Astrocyte (in vitro differentiated cells and primary cell): ENCODE measurements around the gene ZNHIT3. TPM values are rescaled to one million over a fixed set of nuclear protein-coding genes. Genes with fewer than 3 reads are reported as not detected.

Source experiments
- DNase-seq: peaks from one replicate; pipeline ENCODE4 v3.0.0-alpha.2; 2010; ENCODE audit warnings: low read depth
- FAIRE-seq: peaks from 2 replicates; lab custom pipeline; 2011; peaks lifted over from hg19 to GRCh38; lab: Jason Lieb, UNC
- H2AFZ ChIP-seq: 2 replicates; pipeline ENCODE4 v1.6.0; 2012; ENCODE audit warnings: low read depth, low read length, inconsistent platforms
- H3K27ac ChIP-seq: 2 replicates; pipeline ENCODE4 v1.5.1; 2011; ENCODE audit warnings: low read depth, low read length, inconsistent platforms
- H3K27me3 ChIP-seq: 2 replicates; pipeline ENCODE4 v1.6.0; 2011; ENCODE audit warnings: low read length, inconsistent platforms; ENCODE audit not compliant: insufficient read depth
- H3K36me3 ChIP-seq: 2 replicates; pipeline ENCODE4 v1.5.1; 2011; ENCODE audit warnings: low read length, inconsistent platforms; ENCODE audit not compliant: insufficient read depth
- H3K4me1 ChIP-seq: 2 replicates; pipeline ENCODE4 v1.5.1; 2011; ENCODE audit warnings: low read length, inconsistent platforms; ENCODE audit not compliant: insufficient read depth
- H3K4me2 ChIP-seq: 2 replicates; pipeline ENCODE4 v1.6.0; 2012; ENCODE audit warnings: low read length, inconsistent platforms
- H3K4me3 ChIP-seq: 2 replicates; pipeline ENCODE4 v1.5.1; 2011; ENCODE audit warnings: low read depth, mild to moderate bottlenecking, low read length, inconsistent platforms; ENCODE audit not compliant: insufficient read depth
- H3K79me2 ChIP-seq: 2 replicates; pipeline ENCODE4 v1.6.0; 2012; ENCODE audit warnings: mild to moderate bottlenecking, low read length, inconsistent platforms; ENCODE audit not compliant: insufficient read depth
- H3K9ac ChIP-seq: 2 replicates; pipeline ENCODE4 v1.6.0; 2012; ENCODE audit warnings: mild to moderate bottlenecking, low read length, inconsistent platforms
- H3K9me3 ChIP-seq: 2 replicates; pipeline ENCODE4 v1.5.1; 2012; ENCODE audit warnings: low read depth, mild to moderate bottlenecking, low read length, inconsistent platforms; ENCODE audit not compliant: insufficient read depth
- H4K20me1 ChIP-seq: 2 replicates; pipeline ENCODE4 v1.6.0; 2012; ENCODE audit warnings: low read length, inconsistent platforms; ENCODE audit not compliant: insufficient read depth
- H3K27ac Mint-ChIP-seq: one replicate; pipeline ENCODE4 v1.8.0; 2021; ENCODE audit warnings: mild to moderate bottlenecking, mixed read lengths; ENCODE audit not compliant: unreplicated experiment
- H3K27me3 Mint-ChIP-seq: one replicate; pipeline ENCODE4 v1.8.0; 2021; ENCODE audit warnings: low read depth, mixed read lengths; ENCODE audit not compliant: unreplicated experiment
- H3K36me3 Mint-ChIP-seq: one replicate; pipeline ENCODE4 v1.8.0; 2021; ENCODE audit warnings: low read depth, mixed read lengths; ENCODE audit not compliant: unreplicated experiment
- H3K4me1 Mint-ChIP-seq: one replicate; pipeline ENCODE4 v1.8.0; 2021; ENCODE audit warnings: low read depth, mixed read lengths; ENCODE audit not compliant: unreplicated experiment
- H3K4me3 Mint-ChIP-seq: one replicate; pipeline ENCODE4 v1.8.0; 2021; ENCODE audit warnings: mild to moderate bottlenecking, moderate library complexity, mixed read lengths; ENCODE audit not compliant: unreplicated experiment
- H3K9me3 Mint-ChIP-seq: one replicate; pipeline ENCODE4 v1.8.0; 2021; ENCODE audit warnings: mild to moderate bottlenecking, mixed read lengths; ENCODE audit not compliant: unreplicated experiment
- EZH2 ChIP-seq: IDR thresholded peaks from 2 replicates; pipeline ENCODE4 v1.6.1; 2012; ENCODE audit warnings: mild to moderate bottlenecking, low read length, inconsistent platforms; ENCODE audit not compliant: insufficient read depth
- total RNA-seq: library from RNA; stranded (reverse); gene quantifications from 2 replicates; pipeline ENCODE4 v1.2.1, GENCODE V29; 2021
- TF ChIP-seq, protein P1 (sequence below): IDR thresholded peaks from 2 replicates; pipeline ENCODE4 v1.5.1; 2011; ENCODE audit warnings: low read depth, mild to moderate bottlenecking, inconsistent platforms, low read length, moderate library complexity; ENCODE audit not compliant: insufficient read depth

ZNHIT3 gene
- total RNA-seq, 1 donor from 2014 or later = 29.4 TPM

DNA sequence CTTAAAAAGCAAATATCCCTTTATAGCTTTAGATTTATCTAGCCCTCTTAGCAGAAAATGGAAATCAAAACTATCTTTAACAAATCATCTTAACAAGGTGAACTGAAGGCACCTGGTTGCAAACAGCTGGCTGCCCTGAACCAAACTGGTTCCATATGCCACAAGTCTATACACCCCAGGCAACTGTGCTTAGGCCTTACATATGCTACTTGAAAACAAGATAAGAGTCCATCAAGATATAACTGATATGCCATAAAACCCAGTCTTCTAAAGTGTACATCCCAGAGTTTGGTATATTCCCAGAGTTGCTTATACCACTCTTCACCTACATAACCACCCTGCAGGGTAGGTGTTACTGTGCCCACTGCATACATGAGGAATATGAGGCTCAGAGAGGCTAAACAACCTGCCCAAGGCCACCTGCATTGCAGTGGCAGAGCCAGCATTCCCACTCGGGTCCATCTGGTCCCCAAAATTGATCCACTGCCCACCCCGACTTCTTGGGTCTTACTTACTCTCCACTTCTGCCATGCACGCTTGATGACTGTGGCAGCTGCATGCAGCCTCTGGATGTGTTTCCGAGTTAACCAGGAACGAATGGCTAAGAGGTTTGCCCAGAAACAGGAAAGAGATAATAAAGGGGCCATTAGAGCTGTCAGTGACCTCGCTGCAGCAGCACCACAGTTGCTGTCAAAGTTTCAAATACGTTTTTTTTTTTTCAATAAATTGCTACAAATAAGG is 12.2 kb downstream of the ZNHIT3 start:
- peaks cover 13% of the 10 kb centered on the region for H3K4me1 Mint-ChIP-seq
- no peaks in the 10 kb centered on the region for H3K79me2 ChIP-seq
- H3K4me1 ChIP-seq = no peaks in the 10 kb centered on the region
- H2AFZ ChIP-seq = no peak overlapping the region
- no peak overlapping the region for H3K27ac Mint-ChIP-seq
- no peak overlapping the region for H3K4me3 ChIP-seq
- H3K27me3 ChIP-seq = no peaks in the 10 kb centered on the region
- H3K4me2 ChIP-seq = no peak overlapping the region
- peaks cover 21% of the 10 kb centered on the region for H3K36me3 Mint-ChIP-seq
- H4K20me1 ChIP-seq = peaks cover 7% of the 10 kb centered on the region
- H3K27ac ChIP-seq = no peak overlapping the region
- no peaks in the 10 kb centered on the region for H3K9me3 ChIP-seq
- TF ChIP-seq, protein P1, sequence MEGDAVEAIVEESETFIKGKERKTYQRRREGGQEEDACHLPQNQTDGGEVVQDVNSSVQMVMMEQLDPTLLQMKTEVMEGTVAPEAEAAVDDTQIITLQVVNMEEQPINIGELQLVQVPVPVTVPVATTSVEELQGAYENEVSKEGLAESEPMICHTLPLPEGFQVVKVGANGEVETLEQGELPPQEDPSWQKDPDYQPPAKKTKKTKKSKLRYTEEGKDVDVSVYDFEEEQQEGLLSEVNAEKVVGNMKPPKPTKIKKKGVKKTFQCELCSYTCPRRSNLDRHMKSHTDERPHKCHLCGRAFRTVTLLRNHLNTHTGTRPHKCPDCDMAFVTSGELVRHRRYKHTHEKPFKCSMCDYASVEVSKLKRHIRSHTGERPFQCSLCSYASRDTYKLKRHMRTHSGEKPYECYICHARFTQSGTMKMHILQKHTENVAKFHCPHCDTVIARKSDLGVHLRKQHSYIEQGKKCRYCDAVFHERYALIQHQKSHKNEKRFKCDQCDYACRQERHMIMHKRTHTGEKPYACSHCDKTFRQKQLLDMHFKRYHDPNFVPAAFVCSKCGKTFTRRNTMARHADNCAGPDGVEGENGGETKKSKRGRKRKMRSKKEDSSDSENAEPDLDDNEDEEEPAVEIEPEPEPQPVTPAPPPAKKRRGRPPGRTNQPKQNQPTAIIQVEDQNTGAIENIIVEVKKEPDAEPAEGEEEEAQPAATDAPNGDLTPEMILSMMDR = no peak
- TF ChIP-seq EZH2 = no peak
- no peak for DNase-seq
- no peaks in the 10 kb centered on the region for H3K27me3 Mint-ChIP-seq
- no peak overlapping the region for H3K4me3 Mint-ChIP-seq
- H3K36me3 ChIP-seq = peaks cover 38% of the 10 kb centered on the region
- no peak overlapping the region for H3K9ac ChIP-seq
- no peaks in the 10 kb centered on the region for H3K9me3 Mint-ChIP-seq
- FAIRE-seq = no peak

DNA sequence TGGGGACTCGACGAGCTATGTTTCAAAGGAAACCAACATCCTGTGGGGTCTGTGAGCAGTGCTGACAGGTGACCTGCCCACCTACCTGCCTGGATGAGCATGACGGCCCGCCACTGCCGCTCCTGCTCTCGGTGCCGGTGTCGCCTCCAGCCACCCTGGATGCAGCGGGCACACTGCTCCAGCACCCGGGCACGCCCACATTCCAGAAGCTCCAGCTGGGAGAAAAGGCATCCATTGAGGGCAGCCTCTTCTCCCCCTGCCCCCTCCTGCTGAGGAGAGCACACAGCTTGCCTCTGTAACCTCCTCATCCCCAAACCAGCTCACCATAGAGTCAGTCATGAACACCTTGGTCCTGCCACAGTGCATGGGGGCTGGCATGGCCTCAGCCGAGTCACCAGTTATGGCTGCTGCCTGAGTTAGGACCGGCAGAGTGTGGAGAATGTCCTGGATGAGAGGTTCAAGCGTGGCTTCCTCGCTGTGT is 14.3 kb downstream of the ZNHIT3 start:
- no peaks in the 10 kb centered on the region for H3K4me1 ChIP-seq
- no peak overlapping the region for H2AFZ ChIP-seq
- peaks cover 9% of the 10 kb centered on the region for H3K4me1 Mint-ChIP-seq
- no peak overlapping the region for H3K9ac ChIP-seq
- no peaks in the 10 kb centered on the region for H3K79me2 ChIP-seq
- H3K27ac Mint-ChIP-seq = no peak overlapping the region
- H4K20me1 ChIP-seq = peaks cover 7% of the 10 kb centered on the region
- DNase-seq (no peak), FAIRE-seq (no peak)
- H3K4me2 ChIP-seq = no peak overlapping the region
- H3K9me3 Mint-ChIP-seq = no peaks in the 10 kb centered on the region
- H3K4me3 ChIP-seq = no peak overlapping the region
- H3K36me3 ChIP-seq = peaks cover 29% of the 10 kb centered on the region
- no peak overlapping the region for H3K27ac ChIP-seq
- peaks cover 22% of the 10 kb centered on the region for H3K36me3 Mint-ChIP-seq
- H3K27me3 Mint-ChIP-seq = no peaks in the 10 kb centered on the region
- no peaks in the 10 kb centered on the region for H3K27me3 ChIP-seq
- H3K4me3 Mint-ChIP-seq = no peak overlapping the region
- no peaks in the 10 kb centered on the region for H3K9me3 ChIP-seq
- TF ChIP-seq, protein P1 = no peak
- TF ChIP-seq EZH2 = no peak

- H3K27ac ChIP-seq = no peak overlapping the region
- TF ChIP-seq, protein P1 = no peak
- no peak for TF ChIP-seq EZH2
- Mint-ChIP-seq H3K27ac (no peak overlapping the region), H3K4me1 (peaks cover 4% of the 10 kb centered on the region), H3K36me3 (peaks cover 26% of the 10 kb centered on the region), H3K27me3 (no peaks in the 10 kb centered on the region), H3K9me3 (no peaks in the 10 kb centered on the region), H3K4me3 (no peak overlapping the region)
- H3K36me3 ChIP-seq = peaks cover 25% of the 10 kb centered on the region
- DNase-seq = no peak
- no peak for FAIRE-seq
- no peak overlapping the region for H2AFZ ChIP-seq
- no peak overlapping the region for H3K4me3 ChIP-seq
- H3K27me3 ChIP-seq = no peaks in the 10 kb centered on the region
- H3K4me1 ChIP-seq = no peaks in the 10 kb centered on the region
- no peak overlapping the region for H3K9ac ChIP-seq
- H3K9me3 ChIP-seq = no peaks in the 10 kb centered on the region
- peaks cover under 1% of the 10 kb centered on the region for H4K20me1 ChIP-seq
- H3K79me2 ChIP-seq = no peaks in the 10 kb centered on the region
- no peak overlapping the region for H3K4me2 ChIP-seq
Measured at GRCh38 chr17:36501351-36501750, 14.9 kb downstream of the ZNHIT3 start.
